ENCODE measurements around the gene EFNB2.

Gene EFNB2

GRCh38 chr13:106548064-106548696 lies 12.7 kb upstream of the EFNB2 start:
- 84% methylated on average over 2 of the region's 3 CpGs for WGBS

DNA sequence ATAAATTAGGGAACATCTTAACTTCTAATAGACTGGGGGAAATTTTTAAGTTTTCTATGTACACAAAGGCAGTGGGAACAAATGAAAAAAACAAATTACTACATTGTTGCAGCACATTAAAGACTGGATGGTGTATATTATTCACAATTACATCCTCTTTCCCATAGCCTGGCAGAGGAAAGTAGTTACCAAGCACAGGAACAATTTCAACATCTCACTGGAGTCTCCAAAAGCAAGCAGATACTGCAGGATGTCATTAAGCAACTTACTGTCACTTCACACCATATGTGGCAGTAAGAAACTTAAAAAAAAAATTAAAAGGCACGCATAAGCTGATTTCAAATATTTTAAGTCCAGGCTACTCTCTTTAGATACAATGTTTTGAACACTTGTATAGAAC lies 6.4 kb upstream of the EFNB2 start:
- no peaks in the 10 kb centered on the region for H3K9me3 ChIP-seq (ENCODE audit: control insufficient read depth, low read length)
- H3K4ac ChIP-seq (ENCODE audit: low read depth in 1 of 2, low read length in 2 of 2): no peak overlapping the region
- no peak overlapping the region for H3K4me2 ChIP-seq (ENCODE audit: low read length, poor library complexity, severe bottlenecking)
- no peaks in the 10 kb centered on the region for H3K27me3 ChIP-seq (ENCODE audit: control insufficient read depth in 1 of 2, insufficient read depth in 1 of 2, low read length in 2 of 2)
- H2BK5ac ChIP-seq (ENCODE audit: low read depth, low read length, poor library complexity, severe bottlenecking): no peak overlapping the region
- H3K4me1 ChIP-seq (ENCODE audit: control insufficient read depth, insufficient read depth, low read depth, low read length): no peaks in the 10 kb centered on the region
- no peak overlapping the region for H2BK120ac ChIP-seq (ENCODE audit: low read depth, low read length)
- no peak overlapping the region for H2BK15ac ChIP-seq (ENCODE audit: low read depth, poor library complexity, severe bottlenecking)
- H3K27ac ChIP-seq (ENCODE audit: low read length, poor library complexity, severe bottlenecking): no peak overlapping the region
- peaks cover 0 to 51% of the 10 kb centered on the region in 2 experiments for H3K36me3 ChIP-seq (ENCODE audit: control insufficient read depth in 1 of 2, insufficient read depth in 2 of 2, low read depth in 1 of 2, low read length in 2 of 2)
- no peak overlapping the region for H3K18ac ChIP-seq (ENCODE audit: low read depth in 1 of 2, low read length in 2 of 2)
- no peak overlapping the region for H3K9ac ChIP-seq (ENCODE audit: low read length)
- no peak overlapping the region for H2AK5ac ChIP-seq (ENCODE audit: low read length, severe bottlenecking)
- DNase-seq: no peak
- WGBS: 100% methylated on average over 1 of the region's 1 CpG
- no peak overlapping the region for H3K4me3 ChIP-seq (ENCODE audit: insufficient read depth in 1 of 2, low read depth in 1 of 2, low read length in 2 of 2)
- H3K79me1 ChIP-seq (replicated peaks; ENCODE audit: low read length, poor library complexity, severe bottlenecking): peaks cover 3% of the 10 kb centered on the region
- H4K8ac ChIP-seq (ENCODE audit: low read length): no peak overlapping the region
- H3K14ac ChIP-seq (ENCODE audit: low read length in 2 of 2): no peak overlapping the region
- H3K23ac ChIP-seq (ENCODE audit: low read length in 2 of 2): no peak overlapping the region
- no peak overlapping the region for H4K91ac ChIP-seq (ENCODE audit: low read length)
- H2AFZ ChIP-seq (ENCODE audit: low read depth, low read length): no peak overlapping the region
- no peak overlapping the region for H2BK12ac ChIP-seq (ENCODE audit: low read length in 2 of 2)

More at GRCh38 chr13:106548064-106548696, 12.7 kb upstream of the EFNB2 start:
- Histone ChIP-seq H3K27ac (ENCODE audit: low read length, poor library complexity, severe bottlenecking) (no peak overlapping the region), H2BK12ac (ENCODE audit: low read length in 2 of 2) (no peak overlapping the region), H2AK5ac (ENCODE audit: low read length, severe bottlenecking) (no peak overlapping the region), H3K4me3 (ENCODE audit: insufficient read depth in 1 of 2, low read depth in 1 of 2, low read length in 2 of 2) (no peak overlapping the region), H4K91ac (ENCODE audit: low read length) (no peak overlapping the region), H3K36me3 (ENCODE audit: control insufficient read depth in 1 of 2, insufficient read depth in 2 of 2, low read depth in 1 of 2, low read length in 2 of 2) (peaks cover 0 to 71% of the 10 kb centered on the region in 2 experiments), H3K4me1 (ENCODE audit: control insufficient read depth, insufficient read depth, low read depth, low read length) (no peaks in the 10 kb centered on the region), H3K79me1 (replicated peaks; ENCODE audit: low read length, poor library complexity, severe bottlenecking) (peaks cover 7% of the 10 kb centered on the region), H3K18ac (ENCODE audit: low read depth in 1 of 2, low read length in 2 of 2) (no peak overlapping the region), H3K4ac (ENCODE audit: low read depth in 1 of 2, low read length in 2 of 2) (no peak overlapping the region), H2BK120ac (ENCODE audit: low read depth, low read length) (no peak overlapping the region), H3K4me2 (ENCODE audit: low read length, poor library complexity, severe bottlenecking) (no peak overlapping the region), H3K27me3 (ENCODE audit: control insufficient read depth in 1 of 2, insufficient read depth in 1 of 2, low read length in 2 of 2) (no peaks in the 10 kb centered on the region), H3K9me3 (ENCODE audit: control insufficient read depth, low read length) (no peaks in the 10 kb centered on the region), H2AFZ (ENCODE audit: low read depth, low read length) (no peak overlapping the region), H3K23ac (ENCODE audit: low read length in 2 of 2) (no peak overlapping the region), H2BK5ac (ENCODE audit: low read depth, low read length, poor library complexity, severe bottlenecking) (no peak overlapping the region), H3K14ac (ENCODE audit: low read length in 2 of 2) (no peak overlapping the region), H2BK15ac (ENCODE audit: low read depth, poor library complexity, severe bottlenecking) (no peak overlapping the region), H3K9ac (ENCODE audit: low read length) (no peak overlapping the region), H4K8ac (ENCODE audit: low read length) (no peak overlapping the region)
- DNase-seq: peak; percentile 20

- Histone ChIP-seq H3K14ac (ENCODE audit: low read length in 2 of 2) (no peak overlapping the region), H3K23ac (ENCODE audit: low read length in 2 of 2) (no peak overlapping the region), H2AFZ (ENCODE audit: low read depth, low read length) (no peak overlapping the region), H3K4me2 (ENCODE audit: low read length, poor library complexity, severe bottlenecking) (no peak overlapping the region), H3K4me3 (ENCODE audit: insufficient read depth in 1 of 2, low read depth in 1 of 2, low read length in 2 of 2) (no peak overlapping the region), H3K79me1 (replicated peaks; ENCODE audit: low read length, poor library complexity, severe bottlenecking) (peaks cover 1% of the 10 kb centered on the region), H2BK12ac (ENCODE audit: low read length in 2 of 2) (no peak overlapping the region), H2BK5ac (ENCODE audit: low read depth, low read length, poor library complexity, severe bottlenecking) (no peak overlapping the region), H2AK5ac (ENCODE audit: low read length, severe bottlenecking) (no peak overlapping the region), H3K4ac (ENCODE audit: low read depth in 1 of 2, low read length in 2 of 2) (no peak overlapping the region), H2BK120ac (ENCODE audit: low read depth, low read length) (no peak overlapping the region), H3K9ac (ENCODE audit: low read length) (no peak overlapping the region), H3K36me3 (ENCODE audit: control insufficient read depth in 1 of 2, insufficient read depth in 2 of 2, low read depth in 1 of 2, low read length in 2 of 2) (peaks cover 0 to 39% of the 10 kb centered on the region in 2 experiments), H2BK15ac (ENCODE audit: low read depth, poor library complexity, severe bottlenecking) (no peak overlapping the region), H4K8ac (ENCODE audit: low read length) (no peak overlapping the region), H3K18ac (ENCODE audit: low read depth in 1 of 2, low read length in 2 of 2) (no peak overlapping the region), H3K27me3 (ENCODE audit: control insufficient read depth in 1 of 2, insufficient read depth in 1 of 2, low read length in 2 of 2) (no peaks in the 10 kb centered on the region), H3K9me3 (ENCODE audit: control insufficient read depth, low read length) (no peaks in the 10 kb centered on the region), H3K27ac (ENCODE audit: low read length, poor library complexity, severe bottlenecking) (no peak overlapping the region), H4K91ac (ENCODE audit: low read length) (no peak overlapping the region), H3K4me1 (ENCODE audit: control insufficient read depth, insufficient read depth, low read depth, low read length) (peaks cover 2% of the 10 kb centered on the region)
- DNase-seq: no peak
- WGBS: 92% methylated on average over 3 of the region's 4 CpGs
Measured at GRCh38 chr13:106540613-106541012, 5.2 kb upstream of the EFNB2 start.

DNA sequence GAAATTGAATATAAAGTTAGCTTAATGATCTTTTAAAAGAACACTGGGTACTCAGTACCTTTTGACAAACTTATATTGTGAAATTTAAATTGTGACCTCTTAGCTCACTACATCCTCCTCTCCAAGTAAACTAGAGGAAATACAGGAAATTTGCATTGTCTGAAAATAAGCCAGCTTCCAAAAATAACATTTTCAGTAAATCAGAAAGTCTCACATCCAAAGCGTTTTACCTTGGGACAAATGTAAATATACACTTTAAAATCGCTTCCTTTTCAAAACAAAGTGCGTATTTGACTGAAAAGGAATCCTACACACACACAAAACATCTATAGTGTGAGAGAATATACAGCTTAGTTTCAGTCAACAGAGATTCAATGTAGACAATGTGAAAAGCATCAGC lies 2.1 kb upstream of the EFNB2 start:
- Histone ChIP-seq H3K23ac (ENCODE audit: low read length in 2 of 2) (no peak overlapping the region), H3K4me2 (ENCODE audit: low read length, poor library complexity, severe bottlenecking) (no peak overlapping the region), H4K91ac (ENCODE audit: low read length) (no peak overlapping the region), H2BK5ac (ENCODE audit: low read depth, low read length, poor library complexity, severe bottlenecking) (no peak overlapping the region), H3K4me3 (ENCODE audit: insufficient read depth in 1 of 2, low read depth in 1 of 2, low read length in 2 of 2) (no peak overlapping the region), H4K8ac (ENCODE audit: low read length) (no peak overlapping the region), H3K36me3 (ENCODE audit: control insufficient read depth in 1 of 2, insufficient read depth in 2 of 2, low read depth in 1 of 2, low read length in 2 of 2) (peaks cover 0 to 19% of the 10 kb centered on the region in 2 experiments), H3K27ac (ENCODE audit: low read length, poor library complexity, severe bottlenecking) (no peak overlapping the region), H3K4ac (ENCODE audit: low read depth in 1 of 2, low read length in 2 of 2) (no peak overlapping the region), H3K4me1 (ENCODE audit: control insufficient read depth, insufficient read depth, low read depth, low read length) (peaks cover 2% of the 10 kb centered on the region), H2AFZ (ENCODE audit: low read depth, low read length) (no peak overlapping the region), H3K27me3 (ENCODE audit: control insufficient read depth in 1 of 2, insufficient read depth in 1 of 2, low read length in 2 of 2) (no peaks in the 10 kb centered on the region), H3K14ac (ENCODE audit: low read length in 2 of 2) (no peak overlapping the region), H2BK12ac (ENCODE audit: low read length in 2 of 2) (no peak overlapping the region), H2BK120ac (ENCODE audit: low read depth, low read length) (no peak overlapping the region), H3K79me1 (replicated peaks; ENCODE audit: low read length, poor library complexity, severe bottlenecking) (peaks cover 1% of the 10 kb centered on the region), H3K9ac (ENCODE audit: low read length) (no peak overlapping the region), H3K9me3 (ENCODE audit: control insufficient read depth, low read length) (no peaks in the 10 kb centered on the region), H3K18ac (ENCODE audit: low read depth in 1 of 2, low read length in 2 of 2) (no peak overlapping the region), H2BK15ac (ENCODE audit: low read depth, poor library complexity, severe bottlenecking) (no peak overlapping the region), H2AK5ac (ENCODE audit: low read length, severe bottlenecking) (no peak overlapping the region)
- WGBS: 60% methylated on average over 1 of the region's 3 CpGs
- no peak for DNase-seq

All from mesenchymal stem cell (in vitro differentiated cells and primary cell).